ENCODE results near the gene ATP13A2.
"Not testable (repeated sequence)": the region's sequence is repeated elsewhere in the genome, so short reads cannot be mapped to it uniquely, and the experiment has no call there.

ATP13A2 gene

GRCh38 chr1:16966282-16966681 is 45.4 kb downstream of the ATP13A2 start:
- Histone ChIP-seq H3K9me3 (replicated peaks; ENCODE audit: low read length) (no peaks in the 10 kb centered on the region), H3K36me3 (ENCODE audit: insufficient read depth, low read length) (peaks cover 19% of the 10 kb centered on the region), H3K4me2 (ENCODE audit: low read length) (no peak overlapping the region), H3K9ac (ENCODE audit: low read depth, low read length) (no peak overlapping the region), H3K27me3 (ENCODE audit: control insufficient read depth, insufficient read depth, low read length) (no peaks in the 10 kb centered on the region), H3K4me3 (ENCODE audit: low read length) (no peak overlapping the region), H3K4me1 (ENCODE audit: control insufficient read depth, insufficient read depth, low read length) (peaks cover 11% of the 10 kb centered on the region)

DNA sequence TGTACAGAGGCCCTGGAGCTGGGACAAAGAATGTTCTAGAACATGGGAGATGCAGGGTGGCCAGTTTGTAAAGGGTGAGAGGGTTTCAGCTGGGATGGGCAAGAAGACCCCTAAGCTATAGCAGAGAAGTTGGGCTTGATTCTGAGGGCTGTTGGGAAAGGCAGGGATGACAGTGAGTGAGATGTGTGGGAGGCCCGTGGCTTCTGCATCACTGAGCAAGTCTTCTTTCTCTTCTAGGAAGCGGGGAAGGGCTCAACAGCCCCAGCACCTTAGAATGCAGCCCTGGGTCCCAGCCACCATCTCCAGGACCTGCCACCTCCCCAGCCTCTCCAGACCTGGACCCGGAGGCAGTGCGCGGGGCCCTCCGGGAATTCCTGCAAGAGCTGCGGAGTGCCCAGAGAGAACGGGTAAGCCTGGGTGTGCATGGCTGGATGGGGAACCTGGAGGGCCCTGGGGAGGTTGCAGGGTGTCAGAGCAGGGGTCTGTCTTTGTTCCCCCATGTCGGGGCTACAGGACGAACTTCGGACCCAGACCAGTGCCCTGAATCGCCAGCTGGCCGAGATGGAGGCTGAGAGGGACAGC is 46.2 kb downstream of the ATP13A2 start:
- H3K4me3 ChIP-seq (ENCODE audit: low read length), result no peak overlapping the region
- no peaks in the 10 kb centered on the region for H3K9me3 ChIP-seq (replicated peaks; ENCODE audit: low read length)
- H3K4me2 ChIP-seq (ENCODE audit: low read length), result no peak overlapping the region
- H3K36me3 ChIP-seq (ENCODE audit: insufficient read depth, low read length), result peaks cover 15% of the 10 kb centered on the region
- no peaks in the 10 kb centered on the region for H3K27me3 ChIP-seq (ENCODE audit: control insufficient read depth, insufficient read depth, low read length)
- H3K9ac ChIP-seq (ENCODE audit: low read depth, low read length), result no peak overlapping the region
- H3K4me1 ChIP-seq (ENCODE audit: control insufficient read depth, insufficient read depth, low read length), result peaks cover 14% of the 10 kb centered on the region

- not testable (repeated sequence) for H3K27me3 ChIP-seq (ENCODE audit: control insufficient read depth, insufficient read depth, low read length); H3K9ac ChIP-seq (ENCODE audit: low read depth, low read length); H3K4me2 ChIP-seq (ENCODE audit: low read length); H3K9me3 ChIP-seq (replicated peaks; ENCODE audit: low read length); H3K4me3 ChIP-seq (ENCODE audit: low read length)
- Histone ChIP-seq H3K36me3 (ENCODE audit: insufficient read depth, low read length) (peaks cover 14% of the 10 kb centered on the region), H3K4me1 (ENCODE audit: control insufficient read depth, insufficient read depth, low read length) (peaks cover 14% of the 10 kb centered on the region)
Measured at GRCh38 chr1:16964169-16964568, 47.6 kb downstream of the ATP13A2 start.

- peak overlapping the region; percentile 67 for H3K4me2 ChIP-seq (ENCODE audit: low read length)
- H3K4me1 ChIP-seq (ENCODE audit: control insufficient read depth, insufficient read depth, low read length), result peaks cover 5% of the 10 kb centered on the region
- no peaks in the 10 kb centered on the region for H3K27me3 ChIP-seq (ENCODE audit: control insufficient read depth, insufficient read depth, low read length)
- peak overlapping the region; percentile 79 for H3K9ac ChIP-seq (ENCODE audit: low read depth, low read length)
- H3K36me3 ChIP-seq (ENCODE audit: insufficient read depth, low read length), result peaks cover 7% of the 10 kb centered on the region
- H3K4me3 ChIP-seq (ENCODE audit: low read length), result peak overlapping the region; percentile 68
- H3K9me3 ChIP-seq (replicated peaks; ENCODE audit: low read length), result no peaks in the 10 kb centered on the region
Measured at GRCh38 chr1:16961297-16962133, 50.2 kb downstream of the ATP13A2 start.

DNA sequence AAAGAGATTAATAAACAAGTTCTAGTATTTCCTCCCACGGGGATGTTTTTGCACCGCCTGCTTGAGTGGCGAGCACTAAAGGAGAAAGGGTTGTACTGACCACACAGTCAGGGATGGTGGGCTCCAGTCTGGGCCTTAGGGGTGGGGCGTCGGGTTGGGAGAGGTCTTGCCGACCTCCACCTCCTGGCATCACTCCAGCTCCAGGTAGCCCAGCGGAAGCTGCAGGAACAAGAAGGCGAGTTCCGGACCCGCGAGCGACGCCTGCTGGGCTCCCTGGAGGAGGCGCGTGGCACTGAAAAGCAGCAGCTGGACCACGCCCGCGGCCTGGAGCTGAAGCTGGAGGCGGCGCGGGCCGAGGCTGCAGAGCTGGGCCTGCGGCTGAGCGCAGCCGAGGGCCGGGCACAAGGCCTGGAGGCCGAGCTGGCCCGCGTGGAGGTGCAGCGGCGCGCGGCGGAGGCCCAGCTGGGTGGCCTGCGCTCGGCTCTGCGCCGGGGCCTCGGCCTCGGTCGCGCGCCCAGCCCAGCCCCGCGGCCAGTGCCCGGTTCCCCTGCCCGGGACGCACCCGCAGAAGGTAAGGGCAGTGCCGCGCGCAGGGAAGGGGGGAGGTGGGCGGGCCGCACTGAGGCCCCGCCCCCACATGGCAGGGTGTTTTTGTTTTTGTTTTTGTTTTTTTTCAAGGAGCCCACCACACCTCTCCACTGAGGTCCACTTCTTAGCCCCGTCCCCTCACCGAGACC is 51.0 kb downstream of the ATP13A2 start:
- no peaks in the 10 kb centered on the region for H3K9me3 ChIP-seq (replicated peaks; ENCODE audit: low read length)
- peaks cover 5% of the 10 kb centered on the region for H3K4me1 ChIP-seq (ENCODE audit: control insufficient read depth, insufficient read depth, low read length)
- peaks cover 2% of the 10 kb centered on the region for H3K36me3 ChIP-seq (ENCODE audit: insufficient read depth, low read length)
- peak overlapping the region; percentile 67 for H3K4me2 ChIP-seq (ENCODE audit: low read length)
- H3K4me3 ChIP-seq (ENCODE audit: low read length), result peak overlapping the region; percentile 68
- H3K9ac ChIP-seq (ENCODE audit: low read depth, low read length), result peak overlapping the region; percentile 79
- no peaks in the 10 kb centered on the region for H3K27me3 ChIP-seq (ENCODE audit: control insufficient read depth, insufficient read depth, low read length)

DNA sequence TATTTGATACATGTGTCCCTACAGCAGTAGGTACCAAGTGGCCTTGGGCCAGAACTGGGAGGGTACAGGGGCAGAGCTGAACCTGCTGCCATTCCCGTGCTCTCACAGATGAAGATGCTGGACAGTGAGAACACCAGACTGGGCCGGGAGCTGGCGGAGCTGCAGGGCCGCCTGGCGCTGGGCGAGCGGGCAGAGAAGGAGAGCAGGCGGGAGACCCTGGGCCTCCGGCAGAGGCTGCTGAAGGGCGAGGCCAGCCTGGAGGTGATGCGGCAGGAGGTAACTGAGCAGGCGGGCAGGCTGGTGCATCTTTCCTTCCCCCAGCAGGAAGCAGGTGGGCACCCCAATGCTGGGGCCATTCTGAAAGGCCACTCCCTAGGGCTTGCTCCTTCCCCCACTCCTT is 53.3 kb downstream of the ATP13A2 start:
- Histone ChIP-seq H3K27me3 (ENCODE audit: control insufficient read depth, insufficient read depth, low read length) (no peaks in the 10 kb centered on the region), H3K4me2 (ENCODE audit: low read length) (no peak overlapping the region), H3K4me1 (ENCODE audit: control insufficient read depth, insufficient read depth, low read length) (peaks cover 5% of the 10 kb centered on the region), H3K36me3 (ENCODE audit: insufficient read depth, low read length) (peaks cover 7% of the 10 kb centered on the region), H3K9me3 (replicated peaks; ENCODE audit: low read length) (no peaks in the 10 kb centered on the region), H3K9ac (ENCODE audit: low read depth, low read length) (no peak overlapping the region), H3K4me3 (ENCODE audit: low read length) (no peak overlapping the region)

DNA sequence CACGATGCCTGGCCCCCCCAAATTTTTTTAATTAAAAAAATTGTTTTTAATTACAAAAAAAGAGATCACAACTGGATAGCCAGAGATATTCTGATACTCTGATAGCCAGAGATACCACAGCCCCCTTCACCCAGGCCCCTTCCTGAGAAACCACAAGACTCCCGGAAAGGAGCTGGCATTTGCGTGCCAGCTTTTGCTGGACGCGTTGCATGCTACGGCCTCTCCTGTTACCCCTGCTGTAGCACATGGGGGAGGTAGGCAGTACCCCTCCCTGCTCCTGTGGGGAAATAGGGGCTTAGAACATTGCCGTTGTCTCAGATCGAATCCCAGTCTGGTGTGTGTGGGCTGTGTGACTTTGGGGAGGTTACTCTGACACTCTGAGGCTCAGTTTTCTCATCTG is 54.0 kb downstream of the ATP13A2 start:
- Histone ChIP-seq H3K27me3 (ENCODE audit: control insufficient read depth, insufficient read depth, low read length) (no peaks in the 10 kb centered on the region), H3K36me3 (ENCODE audit: insufficient read depth, low read length) (peaks cover 7% of the 10 kb centered on the region), H3K9ac (ENCODE audit: low read depth, low read length) (no peak overlapping the region), H3K9me3 (replicated peaks; ENCODE audit: low read length) (no peaks in the 10 kb centered on the region), H3K4me1 (ENCODE audit: control insufficient read depth, insufficient read depth, low read length) (peaks cover 5% of the 10 kb centered on the region), H3K4me3 (ENCODE audit: low read length) (no peak overlapping the region), H3K4me2 (ENCODE audit: low read length) (no peak overlapping the region)

DNA sequence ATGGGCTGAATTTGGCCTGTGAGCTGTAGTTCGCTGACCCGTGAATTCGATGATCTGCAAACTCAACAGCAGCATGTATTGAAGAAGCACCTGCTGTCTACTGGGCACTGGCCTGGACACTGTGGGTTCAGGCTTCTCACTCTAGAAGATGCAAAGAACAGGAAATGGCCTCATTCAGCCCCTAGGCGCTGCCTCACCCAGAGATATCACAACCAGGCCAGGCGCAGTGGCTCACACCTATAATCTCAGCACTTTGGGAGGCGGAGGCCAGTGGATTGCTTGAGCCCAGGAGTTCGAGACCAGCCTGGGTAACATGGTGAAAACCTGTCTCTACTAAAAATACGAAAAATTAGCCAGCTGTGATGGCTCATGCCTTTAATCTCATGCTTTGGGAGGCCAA is 55.0 kb downstream of the ATP13A2 start:
- Histone ChIP-seq H3K4me1 (ENCODE audit: control insufficient read depth, insufficient read depth, low read length) (peaks cover 5% of the 10 kb centered on the region), H3K27me3 (ENCODE audit: control insufficient read depth, insufficient read depth, low read length) (no peaks in the 10 kb centered on the region), H3K9ac (ENCODE audit: low read depth, low read length) (no peak overlapping the region), H3K4me3 (ENCODE audit: low read length) (no peak overlapping the region), H3K4me2 (ENCODE audit: low read length) (no peak overlapping the region), H3K9me3 (replicated peaks; ENCODE audit: low read length) (no peaks in the 10 kb centered on the region), H3K36me3 (ENCODE audit: insufficient read depth, low read length) (peaks cover 7% of the 10 kb centered on the region)

DNA sequence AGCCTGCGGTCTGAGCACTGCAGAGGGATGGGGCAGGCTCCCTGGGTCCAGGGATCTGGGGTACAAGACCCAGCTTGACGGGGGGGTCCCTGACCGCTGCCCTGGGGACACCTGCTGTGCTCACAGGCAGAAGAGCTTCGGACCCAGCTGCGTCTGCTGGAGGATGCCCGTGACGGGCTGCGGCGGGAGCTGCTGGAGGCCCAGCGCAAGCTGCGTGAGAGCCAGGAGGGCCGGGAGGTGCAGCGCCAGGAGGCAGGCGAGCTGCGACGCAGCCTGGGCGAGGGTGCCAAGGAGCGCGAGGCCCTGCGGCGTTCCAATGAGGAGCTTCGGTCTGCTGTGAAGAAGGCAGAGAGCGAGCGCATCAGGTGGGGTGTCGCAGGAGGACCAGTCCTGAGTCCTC is 56.5 kb downstream of the ATP13A2 start:
- no peaks in the 10 kb centered on the region for H3K4me1 ChIP-seq (ENCODE audit: control insufficient read depth, insufficient read depth, low read length)
- H3K27me3 ChIP-seq (ENCODE audit: control insufficient read depth, insufficient read depth, low read length), result no peaks in the 10 kb centered on the region
- H3K9me3 ChIP-seq (replicated peaks; ENCODE audit: low read length), result no peaks in the 10 kb centered on the region
- no peak overlapping the region for H3K9ac ChIP-seq (ENCODE audit: low read depth, low read length)
- H3K4me3 ChIP-seq (ENCODE audit: low read length), result no peak overlapping the region
- H3K36me3 ChIP-seq (ENCODE audit: insufficient read depth, low read length), result peaks cover 7% of the 10 kb centered on the region
- H3K4me2 ChIP-seq (ENCODE audit: low read length), result no peak overlapping the region

- Histone ChIP-seq H3K4me2 (ENCODE audit: low read length) (no peak overlapping the region), H3K9me3 (replicated peaks; ENCODE audit: low read length) (no peaks in the 10 kb centered on the region), H3K36me3 (ENCODE audit: insufficient read depth, low read length) (peaks cover 7% of the 10 kb centered on the region), H3K4me3 (ENCODE audit: low read length) (no peak overlapping the region), H3K9ac (ENCODE audit: low read depth, low read length) (no peak overlapping the region), H3K27me3 (ENCODE audit: control insufficient read depth, insufficient read depth, low read length) (no peaks in the 10 kb centered on the region), H3K4me1 (ENCODE audit: control insufficient read depth, insufficient read depth, low read length) (no peaks in the 10 kb centered on the region)
Measured at GRCh38 chr1:16954579-16954978, 57.1 kb downstream of the ATP13A2 start.

DNA sequence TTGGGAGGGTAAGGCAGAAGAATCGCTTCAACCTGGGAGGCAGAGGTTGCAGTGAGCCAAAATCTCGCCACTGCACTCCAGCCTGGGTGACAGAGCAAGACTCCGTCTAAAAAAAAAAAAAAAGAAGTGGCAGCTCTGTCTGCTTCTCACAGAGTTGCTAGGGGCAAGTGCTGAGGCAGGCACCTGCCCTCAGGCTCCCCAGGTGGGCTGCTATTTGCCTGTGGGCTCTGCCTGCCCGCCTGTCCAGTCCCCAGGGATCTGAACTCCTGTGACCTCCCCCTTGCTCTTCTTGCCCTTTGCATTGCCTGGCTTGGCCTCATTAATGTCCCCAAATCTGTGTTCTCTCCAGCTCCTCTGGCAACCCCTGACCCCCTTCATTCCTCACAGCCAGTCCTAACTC is 59.4 kb downstream of the ATP13A2 start:
- H3K27me3 ChIP-seq (ENCODE audit: control insufficient read depth, insufficient read depth, low read length); H3K36me3 ChIP-seq (ENCODE audit: insufficient read depth, low read length); H3K9me3 ChIP-seq (replicated peaks; ENCODE audit: low read length); H3K4me3 ChIP-seq (ENCODE audit: low read length); H3K4me2 ChIP-seq (ENCODE audit: low read length); H3K9ac ChIP-seq (ENCODE audit: low read depth, low read length): not testable (repeated sequence)
- peaks cover 11% of the 10 kb centered on the region for H3K4me1 ChIP-seq (ENCODE audit: control insufficient read depth, insufficient read depth, low read length)
